HepG2 (cell line): ENCODE data around the gene ID3. TPM values are rescaled to one million over a fixed set of nuclear protein-coding genes. Genes with fewer than 3 reads are reported as not detected.

Experiments
- ATAD3A ChIP-seq: sonication (generic); formaldehyde crosslinking; IDR thresholded peaks from 2 replicates; pipeline ENCODE4 v1.4.0; 2020; ENCODE audit warnings: missing genetic modification reagents
- BRCA1 ChIP-seq: sonication (generic); formaldehyde crosslinking; IDR thresholded peaks from 2 replicates; pipeline ENCODE4 v1.4.0; 2020; ENCODE audit warnings: missing genetic modification reagents
- EED ChIP-seq: sonication (generic); formaldehyde crosslinking; IDR thresholded peaks from 2 replicates; pipeline ENCODE4 v1.5.0; 2020; ENCODE audit warnings: mild to moderate bottlenecking, missing genetic modification reagents
- MED8 ChIP-seq: sonication (generic); formaldehyde crosslinking; IDR thresholded peaks from 2 replicates; pipeline ENCODE4 v1.8.1; 2023; ENCODE audit warnings: mild to moderate bottlenecking, missing genetic modification reagents; ENCODE audit not compliant: insufficient replicate concordance
- RXRB ChIP-seq: IDR thresholded peaks from 2 replicates; pipeline ENCODE4 v1.6.1; 2016; ENCODE audit warnings: borderline replicate concordance, missing genetic modification reagents, missing compliant biosample characterization
- U2AF2 ChIP-seq: fragments of 200-400 bp; formaldehyde crosslinking; IDR thresholded peaks from 2 replicates; pipeline ENCODE4 v1.6.1; 2017; ENCODE audit warnings: low read depth, mild to moderate bottlenecking, low read length
- ZBTB38 ChIP-seq: sonication (generic); formaldehyde crosslinking; IDR thresholded peaks from 2 replicates; pipeline ENCODE4 v1.5.1; 2020; ENCODE audit warnings: mild to moderate bottlenecking, missing genetic modification reagents
- ZIK1 ChIP-seq: sonication (generic); formaldehyde crosslinking; IDR thresholded peaks from 2 replicates; pipeline ENCODE4 v1.5.0; 2020; ENCODE audit warnings: mild to moderate bottlenecking, low read depth, missing genetic modification reagents, borderline replicate concordance
- ZNF205 ChIP-seq: IDR thresholded peaks from 2 replicates; pipeline ENCODE4 v1.6.1; 2018; ENCODE audit warnings: missing biosample characterization, missing genetic modification reagents
- ZNF292 ChIP-seq: sonication (generic); formaldehyde crosslinking; IDR thresholded peaks from 2 replicates; pipeline ENCODE4 v1.8.1; 2022; ENCODE audit warnings: mild to moderate bottlenecking, low read depth, missing genetic modification reagents, borderline replicate concordance
- ZNF44 ChIP-seq: sonication (generic); formaldehyde crosslinking; IDR thresholded peaks from 2 replicates; pipeline ENCODE4 v1.5.1; 2020; ENCODE audit warnings: mild to moderate bottlenecking, missing genetic modification reagents
- ZNF546 ChIP-seq: sonication (generic); formaldehyde crosslinking; conservative IDR thresholded peaks from 2 replicates; pipeline ENCODE4 v1.8.1; 2023; ENCODE audit warnings: mild to moderate bottlenecking, missing genetic modification reagents
- ZNF614 ChIP-seq: IDR thresholded peaks from 2 replicates; pipeline ENCODE4 v1.6.1; 2018; ENCODE audit warnings: missing biosample characterization, missing genetic modification reagents, inconsistent platforms, borderline replicate concordance
- ZNF713 ChIP-seq: sonication (generic); formaldehyde crosslinking; IDR thresholded peaks from 2 replicates; pipeline ENCODE4 v1.4.0; 2020; ENCODE audit warnings: mild to moderate bottlenecking, missing genetic modification reagents
- polyA plus RNA-seq, 8 experiments: library from polyadenylated mRNA; depleted of rRNA in 3 of 8; stranded (reverse) in 7 of 8; unstranded in 1 of 8; fragments of >200 nt; fragmentation: Illumina TruSeq in 4 of 8; extraction: Trizol in 4 of 8; gene quantifications; 2 replicates each; pipeline versions ENCODE4 v1.2.1 to v1.2.3, GENCODE V29; 2011 to 2016; ENCODE audit warnings: low read depth in 4 of 8, missing spikeins in 1 of 8, mixed read lengths in 1 of 8; ENCODE audit not compliant: insufficient read depth in 1 of 8
- total RNA-seq, 5 experiments: library from RNA; depleted of rRNA; stranded (reverse); fragments of >200 nt; fragmentation: Illumina TruSeq; extraction: Trizol; gene quantifications; 2 replicates each; pipeline ENCODE4 v1.2.3, GENCODE V29; 2016; ENCODE audit warnings: low read depth in 1 of 5
- TF ChIP-seq, protein P1 (sequence below): sonication (generic); formaldehyde crosslinking; IDR thresholded peaks from 2 replicates; pipeline ENCODE4 v1.4.0; 2020; ENCODE audit warnings: low read depth, missing genetic modification reagents
- TF ChIP-seq, protein P2 (sequence below): sonication (generic); formaldehyde crosslinking; IDR thresholded peaks from 2 replicates; pipeline ENCODE4 v1.5.1; 2020; ENCODE audit warnings: missing genetic modification reagents, mild to moderate bottlenecking, borderline replicate concordance
- TF ChIP-seq, protein P3 (sequence below): IDR thresholded peaks from 2 replicates; pipeline ENCODE4 v1.6.1; 2016; ENCODE audit warnings: missing genetic modification reagents, missing compliant biosample characterization
- TF ChIP-seq, protein P4 (sequence below): sonication (generic); formaldehyde crosslinking; conservative IDR thresholded peaks from 2 replicates; pipeline ENCODE4 v1.8.0; 2022; ENCODE audit warnings: missing genetic modification reagents
- TF ChIP-seq, protein P5 (sequence below): sonication (generic); formaldehyde crosslinking; IDR thresholded peaks from 2 replicates; pipeline ENCODE4 v1.4.0; 2020; ENCODE audit warnings: mild to moderate bottlenecking, missing genetic modification reagents
- TF ChIP-seq, protein P6 (sequence below): sonication (generic); formaldehyde crosslinking; IDR thresholded peaks from 2 replicates; pipeline ENCODE4 v1.5.1; 2020; ENCODE audit warnings: missing genetic modification reagents, mild to moderate bottlenecking, borderline replicate concordance

The ID3 gene
- total and polyA plus RNA-seq, 2 of the 13 experiments (the other 11 are each of a cell fraction or from before 2014, with no cell fraction given), result 64.8 to 115 TPM

DNA sequence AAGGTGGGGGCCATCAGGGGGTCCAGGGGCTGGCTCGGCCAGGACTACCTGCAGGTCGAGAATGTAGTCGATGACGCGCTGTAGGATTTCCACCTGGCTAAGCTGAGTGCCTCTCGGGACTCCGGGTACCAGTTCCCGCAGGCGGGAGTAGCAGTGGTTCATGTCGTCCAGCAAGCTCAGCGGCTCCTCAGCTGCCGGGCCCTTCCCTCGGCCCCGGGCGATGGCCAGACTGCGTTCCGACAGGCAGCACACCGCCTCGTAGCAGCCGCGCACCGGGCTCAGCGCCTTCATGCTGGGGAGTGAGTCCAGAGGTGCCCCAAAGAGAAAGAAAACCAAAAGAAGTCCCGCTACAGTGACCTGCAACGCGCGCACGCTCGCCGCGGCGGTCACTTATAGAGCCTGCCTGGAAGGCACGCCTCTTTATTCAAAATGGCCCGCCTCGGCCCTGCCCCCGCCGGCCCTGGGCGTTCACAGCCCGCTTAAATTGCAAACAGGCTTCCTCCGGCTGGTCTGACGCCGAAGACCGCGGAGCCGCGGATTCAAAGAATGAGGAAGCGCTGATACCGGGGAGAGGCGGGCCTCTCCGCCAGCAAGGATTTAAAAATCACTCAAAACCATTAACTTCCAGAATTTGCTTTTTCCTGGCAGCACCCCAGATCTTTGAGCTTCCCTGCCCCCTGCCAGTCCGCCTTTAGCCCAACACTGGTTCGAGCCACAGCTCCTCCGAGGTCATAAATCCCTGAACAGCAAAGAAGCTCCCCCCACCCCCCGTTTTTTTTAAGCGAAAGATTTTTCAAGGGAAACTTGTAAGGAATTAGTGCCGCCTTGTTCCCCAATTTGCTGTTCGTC lies at the start of gene ID3 (continued):
- TF ChIP-seq ZBTB38 (CRISPR knock-in tag) (0 out of 2 replicates have a peak, but pooled peaks have one; percentile 41), ZNF546 (CRISPR knock-in tag) (no peak), ZNF614 (no peak; the same call in 1 of the 2 replicates), ZNF292 (CRISPR knock-in tag) (no peak), ATAD3A (CRISPR knock-in tag) (no peak), MED8 (CRISPR knock-in tag) (peak; percentile 53), ZNF713 (CRISPR knock-in tag) (no peak), EED (CRISPR knock-in tag) (no peak), ZNF44 (CRISPR knock-in tag) (no peak), ZNF205 (0 out of 2 replicates have a peak, but pooled peaks have one; percentile 52), RXRB (CRISPR knock-in tag) (peak; percentile 61; the same call in 1 of the 2 replicates), BRCA1 (peak; percentile 72; the same call in 1 of the 2 replicates), ZIK1 (CRISPR knock-in tag) (no peak), U2AF2 (no peak)
- TF ChIP-seq, protein P1, sequence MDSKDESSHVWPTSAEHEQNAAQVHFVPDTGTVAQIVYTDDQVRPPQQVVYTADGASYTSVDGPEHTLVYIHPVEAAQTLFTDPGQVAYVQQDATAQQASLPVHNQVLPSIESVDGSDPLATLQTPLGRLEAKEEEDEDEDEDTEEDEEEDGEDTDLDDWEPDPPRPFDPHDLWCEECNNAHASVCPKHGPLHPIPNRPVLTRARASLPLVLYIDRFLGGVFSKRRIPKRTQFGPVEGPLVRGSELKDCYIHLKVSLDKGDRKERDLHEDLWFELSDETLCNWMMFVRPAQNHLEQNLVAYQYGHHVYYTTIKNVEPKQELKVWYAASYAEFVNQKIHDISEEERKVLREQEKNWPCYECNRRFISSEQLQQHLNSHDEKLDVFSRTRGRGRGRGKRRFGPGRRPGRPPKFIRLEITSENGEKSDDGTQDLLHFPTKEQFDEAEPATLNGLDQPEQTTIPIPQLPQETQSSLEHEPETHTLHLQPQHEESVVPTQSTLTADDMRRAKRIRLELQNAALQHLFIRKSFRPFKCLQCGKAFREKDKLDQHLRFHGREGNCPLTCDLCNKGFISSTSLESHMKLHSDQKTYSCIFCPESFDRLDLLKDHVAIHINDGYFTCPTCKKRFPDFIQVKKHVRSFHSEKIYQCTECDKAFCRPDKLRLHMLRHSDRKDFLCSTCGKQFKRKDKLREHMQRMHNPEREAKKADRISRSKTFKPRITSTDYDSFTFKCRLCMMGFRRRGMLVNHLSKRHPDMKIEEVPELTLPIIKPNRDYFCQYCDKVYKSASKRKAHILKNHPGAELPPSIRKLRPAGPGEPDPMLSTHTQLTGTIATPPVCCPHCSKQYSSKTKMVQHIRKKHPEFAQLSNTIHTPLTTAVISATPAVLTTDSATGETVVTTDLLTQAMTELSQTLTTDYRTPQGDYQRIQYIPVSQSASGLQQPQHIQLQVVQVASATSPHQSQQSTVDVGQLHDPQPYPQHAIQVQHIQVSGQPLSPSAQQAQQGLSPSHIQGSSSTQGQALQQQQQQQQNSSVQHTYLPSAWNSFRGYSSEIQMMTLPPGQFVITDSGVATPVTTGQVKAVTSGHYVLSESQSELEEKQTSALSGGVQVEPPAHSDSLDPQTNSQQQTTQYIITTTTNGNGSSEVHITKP (CRISPR knock-in tag), result no peak; the same call in 1 of the 2 replicates
- TF ChIP-seq, protein P2, sequence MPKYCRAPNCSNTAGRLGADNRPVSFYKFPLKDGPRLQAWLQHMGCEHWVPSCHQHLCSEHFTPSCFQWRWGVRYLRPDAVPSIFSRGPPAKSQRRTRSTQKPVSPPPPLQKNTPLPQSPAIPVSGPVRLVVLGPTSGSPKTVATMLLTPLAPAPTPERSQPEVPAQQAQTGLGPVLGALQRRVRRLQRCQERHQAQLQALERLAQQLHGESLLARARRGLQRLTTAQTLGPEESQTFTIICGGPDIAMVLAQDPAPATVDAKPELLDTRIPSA (CRISPR knock-in tag), result no peak
- TF ChIP-seq, protein P3, sequence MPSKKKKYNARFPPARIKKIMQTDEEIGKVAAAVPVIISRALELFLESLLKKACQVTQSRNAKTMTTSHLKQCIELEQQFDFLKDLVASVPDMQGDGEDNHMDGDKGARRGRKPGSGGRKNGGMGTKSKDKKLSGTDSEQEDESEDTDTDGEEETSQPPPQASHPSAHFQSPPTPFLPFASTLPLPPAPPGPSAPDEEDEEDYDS, result peak; percentile 100
- TF ChIP-seq, protein P4, sequence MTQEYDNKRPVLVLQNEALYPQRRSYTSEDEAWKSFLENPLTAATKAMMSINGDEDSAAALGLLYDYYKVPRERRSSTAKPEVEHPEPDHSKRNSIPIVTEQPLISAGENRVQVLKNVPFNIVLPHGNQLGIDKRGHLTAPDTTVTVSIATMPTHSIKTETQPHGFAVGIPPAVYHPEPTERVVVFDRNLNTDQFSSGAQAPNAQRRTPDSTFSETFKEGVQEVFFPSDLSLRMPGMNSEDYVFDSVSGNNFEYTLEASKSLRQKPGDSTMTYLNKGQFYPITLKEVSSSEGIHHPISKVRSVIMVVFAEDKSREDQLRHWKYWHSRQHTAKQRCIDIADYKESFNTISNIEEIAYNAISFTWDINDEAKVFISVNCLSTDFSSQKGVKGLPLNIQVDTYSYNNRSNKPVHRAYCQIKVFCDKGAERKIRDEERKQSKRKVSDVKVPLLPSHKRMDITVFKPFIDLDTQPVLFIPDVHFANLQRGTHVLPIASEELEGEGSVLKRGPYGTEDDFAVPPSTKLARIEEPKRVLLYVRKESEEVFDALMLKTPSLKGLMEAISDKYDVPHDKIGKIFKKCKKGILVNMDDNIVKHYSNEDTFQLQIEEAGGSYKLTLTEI (CRISPR knock-in tag), result no peak
- TF ChIP-seq, protein P5, sequence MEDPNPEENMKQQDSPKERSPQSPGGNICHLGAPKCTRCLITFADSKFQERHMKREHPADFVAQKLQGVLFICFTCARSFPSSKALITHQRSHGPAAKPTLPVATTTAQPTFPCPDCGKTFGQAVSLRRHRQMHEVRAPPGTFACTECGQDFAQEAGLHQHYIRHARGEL, result no peak
- TF ChIP-seq, protein P6, sequence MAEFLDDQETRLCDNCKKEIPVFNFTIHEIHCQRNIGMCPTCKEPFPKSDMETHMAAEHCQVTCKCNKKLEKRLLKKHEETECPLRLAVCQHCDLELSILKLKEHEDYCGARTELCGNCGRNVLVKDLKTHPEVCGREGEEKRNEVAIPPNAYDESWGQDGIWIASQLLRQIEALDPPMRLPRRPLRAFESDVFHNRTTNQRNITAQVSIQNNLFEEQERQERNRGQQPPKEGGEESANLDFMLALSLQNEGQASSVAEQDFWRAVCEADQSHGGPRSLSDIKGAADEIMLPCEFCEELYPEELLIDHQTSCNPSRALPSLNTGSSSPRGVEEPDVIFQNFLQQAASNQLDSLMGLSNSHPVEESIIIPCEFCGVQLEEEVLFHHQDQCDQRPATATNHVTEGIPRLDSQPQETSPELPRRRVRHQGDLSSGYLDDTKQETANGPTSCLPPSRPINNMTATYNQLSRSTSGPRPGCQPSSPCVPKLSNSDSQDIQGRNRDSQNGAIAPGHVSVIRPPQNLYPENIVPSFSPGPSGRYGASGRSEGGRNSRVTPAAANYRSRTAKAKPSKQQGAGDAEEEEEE (CRISPR knock-in tag), result no peak
